Mesendoderm (in vitro differentiated cells): ENCODE data around the gene EOLA2.
"Not testable (repeated sequence)": the region's sequence is repeated elsewhere in the genome, so short reads cannot be mapped to it uniquely, and the experiment has no call there.

Experiments used
- DNase-seq: peaks from one replicate; pipeline ENCODE4 v3.0.0; 2013
- H2AK5ac ChIP-seq: 2 replicates; pipeline ENCODE4 v1.6.1; 2013; ENCODE audit warnings: low read length, inconsistent platforms
- H2BK120ac ChIP-seq: 2 replicates; pipeline ENCODE4 v1.6.1; 2013; ENCODE audit warnings: low read depth, mild to moderate bottlenecking, low read length, moderate library complexity, mixed read lengths
- H2BK15ac ChIP-seq: replicated peaks from 2 replicates; pipeline ENCODE4 v1.6.1; 2013; ENCODE audit warnings: low read depth, mild to moderate bottlenecking, moderate library complexity
- H2BK5ac ChIP-seq: 2 replicates; pipeline ENCODE4 v1.6.1; 2013; ENCODE audit warnings: low read length, inconsistent platforms
- H3K18ac ChIP-seq: 2 replicates; pipeline ENCODE4 v1.6.1; 2013; ENCODE audit warnings: mild to moderate bottlenecking, low read length, mixed read lengths
- H3K23ac ChIP-seq: one replicate; pipeline ENCODE4 v1.6.1; 2013; ENCODE audit warnings: low read length
- H3K27ac ChIP-seq: 2 replicates; pipeline ENCODE4 v1.5.1; 2013; ENCODE audit warnings: low read depth, mild to moderate bottlenecking, inconsistent platforms, low read length, moderate library complexity
- H3K27me3 ChIP-seq: 2 replicates; pipeline ENCODE4 v1.6.1; 2013; ENCODE audit warnings: low read length, control low read depth, mild to moderate bottlenecking, inconsistent platforms; ENCODE audit not compliant: insufficient read depth, poor library complexity
- H3K36me3 ChIP-seq: 2 replicates; pipeline ENCODE4 v1.6.1; 2013; ENCODE audit warnings: low read length, inconsistent platforms; ENCODE audit not compliant: control insufficient read depth, insufficient read depth
- H3K4ac ChIP-seq: one replicate; pipeline ENCODE4 v1.6.1; 2013; ENCODE audit warnings: low read depth, mild to moderate bottlenecking, low read length, moderate library complexity
- H3K4me1 ChIP-seq: 2 replicates; pipeline ENCODE4 v1.6.1; 2013; ENCODE audit warnings: low read depth, low read length, inconsistent platforms; ENCODE audit not compliant: control insufficient read depth
- H3K4me2 ChIP-seq: 2 replicates; pipeline ENCODE4 v1.6.1; 2013; ENCODE audit warnings: low read length
- H3K4me3 ChIP-seq: 2 replicates; pipeline ENCODE4 v1.5.1; 2013; ENCODE audit warnings: mild to moderate bottlenecking, low read length
- H3K56ac ChIP-seq: one replicate; pipeline ENCODE4 v1.6.1; 2013; ENCODE audit warnings: low read length
- H3K79me1 ChIP-seq: 2 replicates; pipeline ENCODE4 v1.6.1; 2013; ENCODE audit warnings: low read length, inconsistent platforms
- H3K79me2 ChIP-seq: 2 replicates; pipeline ENCODE4 v1.6.1; 2013; ENCODE audit warnings: mild to moderate bottlenecking, low read length; ENCODE audit not compliant: control insufficient read depth, insufficient read depth
- H3K9ac ChIP-seq: 2 replicates; pipeline ENCODE4 v1.6.1; 2013; ENCODE audit warnings: low read length, inconsistent platforms
- H4K5ac ChIP-seq: one replicate; pipeline ENCODE4 v1.6.1; 2013; ENCODE audit warnings: low read length
- H4K8ac ChIP-seq: one replicate; pipeline ENCODE4 v1.6.1; 2013; ENCODE audit warnings: low read depth, mild to moderate bottlenecking, control low read depth, low read length, moderate library complexity
- WGBS: extraction: QIAGEN DNeasy Blood & Tissue Kit; methylation state at CpG from one replicate; pipeline ENCODE4 v1.1.7; 2013; ENCODE audit warnings: low lambda C conversion rate, missing lambda C conversion rate; ENCODE audit not compliant: insufficient coverage; ENCODE audit errors: extremely low coverage; 5-methylcytosine and 5-hydroxymethylcytosine counted together

The EOLA2 gene

GRCh38 chrX:149939905-149940673 lies 1.8 kb upstream of the EOLA2 start:
- Histone ChIP-seq H3K4ac (peak overlapping the region; percentile 74), H3K79me2 (peaks cover 5% of the 10 kb centered on the region), H3K9ac (peak overlapping the region; percentile 78), H2BK5ac (no peak overlapping the region), H3K4me3 (peak overlapping the region; percentile 44), H3K27me3 (no peaks in the 10 kb centered on the region), H3K18ac (peak overlapping the region; percentile 88), H2AK5ac (no peak overlapping the region), H2BK15ac (no peak overlapping the region), H3K23ac (no peak overlapping the region), H3K56ac (peak overlapping the region; percentile 85), H4K8ac (no peak overlapping the region), H3K4me1 (no peaks in the 10 kb centered on the region), H3K79me1 (peaks cover 1% of the 10 kb centered on the region), H2BK120ac (no peak overlapping the region), H4K5ac (no peak overlapping the region), H3K4me2 (peak overlapping the region; percentile 31), H3K27ac (peak overlapping the region; percentile 91), H3K36me3 (no peaks in the 10 kb centered on the region)
- DNase-seq, result peak; percentile 98
- WGBS, result no CpG with 5 or more reads among the region's 27 CpGs

DNA sequence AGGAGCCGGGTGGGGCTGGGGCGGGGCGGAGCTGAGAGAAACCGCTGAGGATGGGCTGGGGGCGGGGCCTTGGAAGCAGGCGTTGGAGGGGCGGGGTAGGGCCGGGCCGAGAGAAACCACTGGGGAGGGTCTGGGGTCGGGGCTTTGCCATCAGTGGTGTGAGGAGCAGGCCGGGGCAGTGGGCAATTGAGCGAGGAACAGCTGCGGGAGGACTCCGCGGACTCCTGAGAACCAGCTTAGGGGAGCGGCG lies 1.3 kb upstream of the EOLA2 start:
- Histone ChIP-seq H2BK15ac (no peak overlapping the region), H4K5ac (no peak overlapping the region), H4K8ac (no peak overlapping the region), H3K27ac (peak overlapping the region; percentile 91), H3K9ac (peak overlapping the region; percentile 78), H3K23ac (no peak overlapping the region), H3K27me3 (no peaks in the 10 kb centered on the region), H3K4me2 (no peak overlapping the region), H3K18ac (peak overlapping the region; percentile 88), H3K4ac (peak overlapping the region; percentile 74), H3K4me1 (no peaks in the 10 kb centered on the region), H2BK120ac (no peak overlapping the region), H3K79me2 (peaks cover 5% of the 10 kb centered on the region), H3K79me1 (peaks cover 1% of the 10 kb centered on the region), H3K36me3 (no peaks in the 10 kb centered on the region), H3K56ac (peak overlapping the region; percentile 85), H2BK5ac (no peak overlapping the region), H3K4me3 (peak overlapping the region; percentile 44), H2AK5ac (no peak overlapping the region)
- DNase-seq, result no peak
- WGBS, result no CpG with 5 or more reads among the region's 17 CpGs

DNA sequence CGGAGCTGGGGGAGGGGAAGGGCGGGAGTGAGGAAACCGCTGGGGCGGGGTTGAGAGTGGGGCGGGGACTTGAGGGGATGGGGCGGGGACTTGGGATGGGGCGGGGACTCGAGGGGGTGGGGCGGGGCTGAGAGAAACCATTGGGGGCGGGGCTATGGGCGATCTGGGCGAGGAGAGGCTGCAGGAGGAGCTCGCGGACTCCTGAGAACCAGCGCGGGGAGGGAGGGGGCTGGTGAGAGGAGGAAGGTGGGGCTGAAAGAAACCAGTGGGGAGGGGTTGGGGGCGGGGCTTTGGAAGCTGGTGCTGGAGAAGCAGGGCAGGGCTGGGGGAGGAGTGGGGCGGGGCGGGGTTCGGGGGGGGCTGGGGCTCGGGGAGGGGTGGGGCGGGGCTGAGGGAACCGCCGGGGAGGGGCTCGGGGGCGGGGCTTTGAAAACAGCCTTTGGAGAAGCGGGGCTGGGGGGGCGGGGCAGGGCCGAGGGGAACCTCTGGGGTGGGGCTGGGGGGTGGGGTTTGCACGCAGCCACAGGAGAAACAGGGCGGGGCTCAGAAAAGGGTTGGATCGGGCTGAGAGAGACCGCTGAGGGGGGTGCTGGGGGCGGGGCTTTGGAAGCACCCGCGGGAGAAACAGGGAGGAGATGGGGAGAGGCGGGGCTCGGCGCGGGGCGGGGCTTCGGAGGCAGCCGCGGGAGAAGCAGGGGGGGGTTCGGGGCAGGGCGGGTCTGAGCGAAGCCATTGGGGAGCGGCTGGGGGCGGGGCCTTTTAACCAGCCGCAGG lies 777 bp upstream of the EOLA2 start:
- H3K9ac ChIP-seq, result no peak overlapping the region
- no CpG with 5 or more reads among the region's 50 CpGs for WGBS
- peak; percentile 95 for DNase-seq

GRCh38 chrX:149937871-149938426 lies 342 bp downstream of the EOLA2 start:
- Histone ChIP-seq H3K4me3 (peak overlapping the region; percentile 79), H3K79me2 (peaks cover 5% of the 10 kb centered on the region), H2BK15ac (no peak overlapping the region), H3K36me3 (no peaks in the 10 kb centered on the region), H4K8ac (no peak overlapping the region), H3K18ac (no peak overlapping the region), H3K79me1 (peaks cover 1% of the 10 kb centered on the region), H3K56ac (peak overlapping the region; percentile 91), H3K4ac (peak overlapping the region; percentile 17), H2BK5ac (no peak overlapping the region), H3K27me3 (no peaks in the 10 kb centered on the region), H4K5ac (no peak overlapping the region), H3K9ac (peak overlapping the region; percentile 88), H2AK5ac (no peak overlapping the region), H3K27ac (peak overlapping the region; percentile 66), H3K23ac (no peak overlapping the region), H3K4me2 (peak overlapping the region; percentile 75), H3K4me1 (no peaks in the 10 kb centered on the region), H2BK120ac (no peak overlapping the region)
- DNase-seq, result peak; percentile 11
- no CpG with 5 or more reads among the region's 46 CpGs for WGBS

More for the DNA sequence above, 777 bp upstream of the EOLA2 start:
- H3K79me2 ChIP-seq, result peaks cover 5% of the 10 kb centered on the region
- H3K36me3 ChIP-seq, result no peaks in the 10 kb centered on the region
- H4K5ac ChIP-seq, result no peak overlapping the region
- no peak overlapping the region for H2BK5ac ChIP-seq
- no peak overlapping the region for H3K4me3 ChIP-seq
- no peaks in the 10 kb centered on the region for H3K4me1 ChIP-seq
- no peaks in the 10 kb centered on the region for H3K27me3 ChIP-seq
- H2BK120ac ChIP-seq, result no peak overlapping the region
- H3K27ac ChIP-seq, result no peak overlapping the region
- no peak overlapping the region for H3K18ac ChIP-seq
- no peak overlapping the region for H3K4ac ChIP-seq
- peaks cover 1% of the 10 kb centered on the region for H3K79me1 ChIP-seq
- no peak overlapping the region for H3K56ac ChIP-seq
- no peak overlapping the region for H2AK5ac ChIP-seq
- H4K8ac ChIP-seq, result no peak overlapping the region
- H3K23ac ChIP-seq, result no peak overlapping the region
- no peak overlapping the region for H2BK15ac ChIP-seq
- H3K4me2 ChIP-seq, result no peak overlapping the region

- H2BK5ac ChIP-seq, H3K4me1 ChIP-seq, H3K27me3 ChIP-seq, H3K79me2 ChIP-seq, H4K8ac ChIP-seq, H2BK15ac ChIP-seq, H3K79me1 ChIP-seq, H3K4ac ChIP-seq, H4K5ac ChIP-seq, H2BK120ac ChIP-seq, DNase-seq, H3K27ac ChIP-seq, H2AK5ac ChIP-seq, H3K18ac ChIP-seq, H3K36me3 ChIP-seq, H3K23ac ChIP-seq: not testable (repeated sequence)
- Histone ChIP-seq H3K4me2 (peak overlapping the region; percentile 75), H3K4me3 (peak overlapping the region; percentile 79), H3K56ac (peak overlapping the region; percentile 91), H3K9ac (peak overlapping the region; percentile 88)
- no CpG with 5 or more reads among the region's 5 CpGs for WGBS
Measured at GRCh38 chrX:149937328-149937727, 963 bp downstream of the EOLA2 start.
